Large intestine (tissue), 3 donors: Measurements from ENCODE around the gene POU3F3. TPM values are rescaled to one million over a fixed set of nuclear protein-coding genes. Genes with fewer than 3 reads are reported as not detected.

Source experiments
- DNase-seq, 2 donors: peaks; one replicate each; pipeline versions ENCODE4 v3.0.0 to v3.0.0-alpha.2; 2013
- H3K27ac ChIP-seq: one replicate; pipeline ENCODE4 v1.5.1; 2013; ENCODE audit warnings: low read length
- H3K27me3 ChIP-seq: 2 replicates; pipeline ENCODE4 v1.6.1; 2013; ENCODE audit warnings: low read length; ENCODE audit not compliant: control insufficient read depth, insufficient read depth
- H3K36me3 ChIP-seq: 2 replicates; pipeline ENCODE4 v1.6.1; 2013; ENCODE audit warnings: low read length; ENCODE audit not compliant: control insufficient read depth, insufficient read depth
- H3K4me1 ChIP-seq: one replicate; pipeline ENCODE4 v1.6.1; 2013; ENCODE audit warnings: low read length; ENCODE audit not compliant: control insufficient read depth, insufficient read depth
- H3K4me3 ChIP-seq: one replicate; pipeline ENCODE4 v1.5.1; 2013; ENCODE audit warnings: low read length
- H3K9me3 ChIP-seq: one replicate; pipeline ENCODE4 v1.6.1; 2013; ENCODE audit warnings: mild to moderate bottlenecking, low read depth, low read length, moderate library complexity; ENCODE audit not compliant: control insufficient read depth
- WGBS: methylation state at CpG from one replicate; pipeline ENCODE4 v1.1.5; 2013; ENCODE audit warnings: low lambda C conversion rate; ENCODE audit not compliant: insufficient coverage; 5-methylcytosine and 5-hydroxymethylcytosine counted together
- polyA plus RNA-seq: library from polyadenylated mRNA; unstranded; fragments of 120-200 nt; gene quantifications from one replicate; pipeline ENCODE4 v1.2.1, GENCODE V29; 2013

POU3F3 gene
- polyA plus RNA-seq, 1 donor: not detected

- Histone ChIP-seq H3K36me3 (no peaks in the 10 kb centered on the region), H3K4me3 (no peak overlapping the region), H3K9me3 (peaks cover 8% of the 10 kb centered on the region), H3K4me1 (no peaks in the 10 kb centered on the region), H3K27me3 (peaks cover 97% of the 10 kb centered on the region), H3K27ac (no peak overlapping the region)
- no peak for DNase-seq
- WGBS: 7% methylated on average over 3 of the region's 9 CpGs
Measured at GRCh38 chr2:104846786-104847585, 6.9 kb upstream of the POU3F3 start.

- no peaks in the 10 kb centered on the region for H3K4me1 ChIP-seq
- DNase-seq: no peak
- no peaks in the 10 kb centered on the region for H3K36me3 ChIP-seq
- H3K4me3 ChIP-seq: no peak overlapping the region
- 0% methylated on average over 2 of the region's 5 CpGs for WGBS
- no peak overlapping the region for H3K27ac ChIP-seq
- H3K9me3 ChIP-seq: peaks cover 10% of the 10 kb centered on the region
- H3K27me3 ChIP-seq: peaks cover 97% of the 10 kb centered on the region
Measured at GRCh38 chr2:104847586-104848160, 6.2 kb upstream of the POU3F3 start.

GRCh38 chr2:104848526-104848925 is 5.4 kb upstream of the POU3F3 start:
- no peak for DNase-seq
- WGBS: 0% methylated on average over 1 of the region's 4 CpGs

GRCh38 chr2:104849101-104849500 is 4.8 kb upstream of the POU3F3 start:
- Histone ChIP-seq H3K27ac (no peak overlapping the region), H3K4me1 (peaks cover 8% of the 10 kb centered on the region), H3K4me3 (no peak overlapping the region), H3K36me3 (no peaks in the 10 kb centered on the region), H3K27me3 (peaks cover 98% of the 10 kb centered on the region), H3K9me3 (peaks cover 16% of the 10 kb centered on the region)
- WGBS: 0% methylated on average over 1 of the region's 1 CpG
- DNase-seq: no peak

More at GRCh38 chr2:104848526-104848925, 5.4 kb upstream of the POU3F3 start:
- Histone ChIP-seq H3K9me3 (peaks cover 15% of the 10 kb centered on the region), H3K27ac (no peak overlapping the region), H3K36me3 (no peaks in the 10 kb centered on the region), H3K4me1 (peaks cover 4% of the 10 kb centered on the region), H3K4me3 (no peak overlapping the region), H3K27me3 (peaks cover 98% of the 10 kb centered on the region)

- Histone ChIP-seq H3K27me3 (peaks cover 98% of the 10 kb centered on the region), H3K4me1 (peaks cover 14% of the 10 kb centered on the region), H3K36me3 (no peaks in the 10 kb centered on the region), H3K9me3 (peaks cover 18% of the 10 kb centered on the region), H3K4me3 (no peak overlapping the region), H3K27ac (no peak overlapping the region)
- WGBS: 0% methylated on average over 1 of the region's 7 CpGs
- peak; percentile 32 to 45 for DNase-seq
Measured at GRCh38 chr2:104849618-104850141, 4.2 kb upstream of the POU3F3 start.

- 20% methylated on average over 1 of the region's 9 CpGs for WGBS
- Histone ChIP-seq H3K9me3 (peaks cover 12% of the 10 kb centered on the region), H3K27me3 (peaks cover 93% of the 10 kb centered on the region), H3K27ac (no peak overlapping the region), H3K36me3 (no peaks in the 10 kb centered on the region), H3K4me1 (peaks cover 15% of the 10 kb centered on the region), H3K4me3 (no peak overlapping the region)
- DNase-seq: no peak
Measured at GRCh38 chr2:104850361-104851290, 3.3 kb upstream of the POU3F3 start.

GRCh38 chr2:104851291-104852089 is 2.4 kb upstream of the POU3F3 start:
- no peaks in the 10 kb centered on the region for H3K36me3 ChIP-seq
- H3K27me3 ChIP-seq: peaks cover 87% of the 10 kb centered on the region
- no peak overlapping the region for H3K4me3 ChIP-seq
- peaks cover 15% of the 10 kb centered on the region for H3K4me1 ChIP-seq
- WGBS: no CpG with 5 or more reads among the region's 29 CpGs
- no peak for DNase-seq
- peaks cover 12% of the 10 kb centered on the region for H3K9me3 ChIP-seq
- no peak overlapping the region for H3K27ac ChIP-seq

GRCh38 chr2:104852090-104852666 is 1.7 kb upstream of the POU3F3 start:
- DNase-seq: peak in 1 of 2 donors; percentile 28
- Histone ChIP-seq H3K36me3 (no peaks in the 10 kb centered on the region), H3K4me1 (peaks cover 16% of the 10 kb centered on the region), H3K27ac (no peak overlapping the region), H3K4me3 (no peak overlapping the region), H3K27me3 (peaks cover 86% of the 10 kb centered on the region), H3K9me3 (peaks cover 12% of the 10 kb centered on the region)
- WGBS: no CpG with 5 or more reads among the region's 39 CpGs

- peaks cover 17% of the 10 kb centered on the region for H3K4me1 ChIP-seq
- H3K9me3 ChIP-seq: peaks cover 12% of the 10 kb centered on the region
- DNase-seq: peak in 1 of 2 donors; percentile 19
- no peaks in the 10 kb centered on the region for H3K36me3 ChIP-seq
- peaks cover 87% of the 10 kb centered on the region for H3K27me3 ChIP-seq
- 8% methylated on average over 2 of the region's 48 CpGs for WGBS
- H3K4me3 ChIP-seq: no peak overlapping the region
- no peak overlapping the region for H3K27ac ChIP-seq
Measured at GRCh38 chr2:104854498-104855220, 744 bp downstream of the POU3F3 start.
